Stimulated activated CD4-positive, alpha-beta T cell treated with anti-CD3 and anti-CD28 coated beads, TNF-alpha, amount 100 ng/mL, for 1 hour (primary cell): ENCODE results near the gene ARHGAP22.

Experiments used
- DNase-seq, 3 donors: peaks; one replicate each; pipeline ENCODE4 v3.0.0-alpha.2; 2020; ENCODE audit warnings: low read depth in 3 of 3, low spot score in 1 of 3

ARHGAP22 gene

DNA sequence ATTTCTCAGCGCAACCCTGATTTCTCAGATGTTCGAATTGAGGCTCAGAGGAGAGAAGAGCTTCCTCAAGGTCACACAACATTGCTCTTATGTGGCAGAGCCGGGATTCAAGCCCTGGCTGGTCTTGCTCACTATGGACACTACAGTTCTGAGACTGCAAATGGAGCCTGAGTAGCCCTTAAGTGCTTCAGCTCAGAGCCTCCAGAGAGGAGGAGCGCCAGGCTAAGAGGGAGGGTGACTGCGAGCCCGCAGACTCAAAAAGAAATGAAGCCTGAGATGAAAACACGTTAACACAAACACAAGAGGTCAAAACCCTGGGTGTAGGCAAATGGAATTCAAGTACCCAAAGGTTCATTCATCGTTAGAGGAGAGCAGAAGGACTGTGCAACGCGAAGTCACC, 13.9 kb downstream of the ARHGAP22 start:
- no peak for DNase-seq

DNA sequence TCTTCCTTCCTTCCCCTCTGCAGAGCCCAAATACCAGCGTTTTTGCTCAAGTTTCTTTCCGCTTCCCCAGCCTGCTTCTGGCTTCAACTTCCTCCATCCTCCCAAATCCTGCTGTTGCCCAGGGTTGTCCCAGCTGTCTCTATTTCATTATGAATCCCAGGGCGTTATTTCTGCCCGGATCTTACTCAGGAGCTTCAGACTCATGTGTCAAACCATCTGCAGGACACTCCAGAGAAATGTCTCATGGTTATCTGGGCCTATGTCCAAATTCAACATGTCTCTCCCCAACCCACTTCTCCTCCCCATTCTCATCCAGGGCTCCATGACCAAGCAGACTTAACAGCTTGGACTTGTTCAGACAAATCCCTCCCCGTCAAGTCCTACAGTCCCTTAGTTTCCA, 15.6 kb downstream of the ARHGAP22 start:
- DNase-seq = no peak

DNA sequence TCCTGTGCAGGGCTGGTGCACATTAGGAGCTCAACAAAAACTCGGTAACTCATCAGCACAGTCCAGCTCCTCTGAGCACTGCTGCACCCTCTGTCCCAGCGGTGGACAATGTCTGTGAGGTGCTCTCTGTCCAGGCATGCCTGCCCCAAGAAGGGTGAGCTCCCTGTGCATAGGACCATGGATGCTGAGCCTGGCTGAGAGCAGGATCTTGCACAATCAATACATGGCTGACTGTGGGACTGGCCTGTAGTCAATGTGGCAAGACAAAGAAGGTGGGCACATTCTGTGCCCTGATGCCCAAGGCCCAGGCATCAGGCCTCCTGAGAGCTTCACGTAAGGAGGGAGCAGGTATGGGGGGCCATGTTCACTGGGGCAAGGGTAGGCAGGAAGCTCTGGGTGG, 17.1 kb downstream of the ARHGAP22 start:
- no peak for DNase-seq

DNA sequence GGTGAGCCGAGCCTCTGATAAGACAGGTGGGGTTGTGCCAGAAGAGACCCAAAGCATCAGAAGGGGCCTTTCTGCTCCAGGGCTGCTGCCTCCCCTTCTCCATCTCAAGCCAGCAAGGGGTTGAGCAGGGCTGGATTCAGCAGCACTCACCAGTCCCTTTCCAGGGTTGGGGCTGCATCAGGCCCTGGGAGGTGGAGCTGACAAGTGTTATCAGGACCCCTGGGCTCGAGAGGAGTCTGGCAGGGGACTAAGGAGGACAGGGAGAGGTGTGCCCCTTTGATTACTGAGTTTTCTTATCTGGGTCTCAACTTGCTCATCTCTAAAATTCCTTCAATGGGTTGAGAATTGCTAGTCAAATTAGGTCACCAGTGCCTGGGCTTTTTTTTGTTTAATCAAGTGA, 17.8 kb downstream of the ARHGAP22 start:
- no peak for DNase-seq

DNA sequence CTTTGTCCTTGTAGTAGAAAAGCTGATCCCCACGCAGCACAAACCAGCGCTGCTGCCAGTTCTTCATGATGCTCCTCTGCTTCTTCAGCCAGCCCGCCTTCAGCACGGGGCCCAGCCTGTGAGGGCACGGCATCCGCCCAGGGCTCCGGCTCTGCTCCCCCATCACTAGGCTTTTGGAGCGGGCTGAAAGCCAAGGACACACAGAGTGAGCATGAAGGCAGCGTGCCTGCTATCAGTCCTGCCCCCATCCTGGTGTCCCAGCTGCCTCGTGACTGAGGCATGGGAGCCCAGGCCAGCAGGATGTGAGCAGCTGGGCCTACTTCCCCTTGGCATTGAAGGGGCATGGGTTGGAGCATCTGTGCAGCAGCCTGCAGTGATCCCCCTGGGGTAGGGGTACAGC, 21.9 kb downstream of the ARHGAP22 start:
- DNase-seq = no peak

DNA sequence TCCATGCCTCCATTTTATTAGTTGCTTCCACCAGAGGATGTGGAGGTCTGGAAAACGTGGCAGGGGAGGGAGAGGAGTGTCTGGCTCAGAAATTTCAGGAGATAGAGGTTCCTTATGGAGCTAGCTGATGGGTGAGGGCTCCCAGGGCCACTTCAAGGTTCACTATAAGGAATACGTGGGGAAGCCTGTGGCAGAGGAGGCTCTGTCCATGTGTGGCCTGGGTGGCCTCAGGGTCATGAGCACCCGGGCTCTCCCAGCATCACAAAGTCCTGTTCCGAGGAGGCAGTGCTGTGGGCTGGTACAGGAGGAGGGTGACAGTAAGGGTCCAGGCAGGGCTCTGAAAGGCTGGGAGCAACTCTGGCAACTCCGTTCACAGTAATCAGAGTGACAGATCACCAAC, 24.6 kb downstream of the ARHGAP22 start:
- no peak for DNase-seq

DNA sequence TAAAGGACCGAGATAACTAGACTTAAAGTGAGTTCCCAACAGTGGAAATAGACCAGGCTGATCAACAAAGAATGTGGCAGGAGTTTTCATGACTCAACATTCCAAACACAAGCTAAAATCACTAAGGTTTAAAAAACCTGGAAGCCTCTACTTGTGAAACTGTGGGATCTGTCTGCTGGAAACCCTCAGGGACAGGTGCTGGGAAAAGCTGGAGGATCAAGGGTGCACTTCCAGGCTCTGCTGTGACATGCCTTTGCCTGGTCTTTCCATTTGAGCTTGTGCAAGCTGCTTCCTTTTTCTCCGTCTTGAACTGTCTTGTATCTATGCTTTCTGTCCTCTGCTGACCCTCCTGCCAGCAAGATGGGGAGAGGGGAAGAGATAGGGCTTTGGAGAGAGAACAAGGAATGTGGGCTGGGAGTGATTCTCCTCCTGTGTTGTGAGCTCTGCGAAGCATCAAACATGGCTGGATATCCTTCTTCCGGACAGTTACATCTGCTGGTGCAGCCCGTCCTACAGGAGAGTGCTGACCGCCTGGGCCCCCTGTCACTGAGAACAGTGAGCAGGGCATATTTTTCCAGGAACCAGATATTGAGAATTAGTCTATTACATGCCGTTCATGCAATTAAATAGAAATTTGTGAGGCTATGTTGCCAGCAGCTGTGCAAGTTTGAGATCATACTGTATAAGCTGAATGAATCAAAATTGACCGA, 25.5 kb downstream of the ARHGAP22 start:
- no peak for DNase-seq

DNA sequence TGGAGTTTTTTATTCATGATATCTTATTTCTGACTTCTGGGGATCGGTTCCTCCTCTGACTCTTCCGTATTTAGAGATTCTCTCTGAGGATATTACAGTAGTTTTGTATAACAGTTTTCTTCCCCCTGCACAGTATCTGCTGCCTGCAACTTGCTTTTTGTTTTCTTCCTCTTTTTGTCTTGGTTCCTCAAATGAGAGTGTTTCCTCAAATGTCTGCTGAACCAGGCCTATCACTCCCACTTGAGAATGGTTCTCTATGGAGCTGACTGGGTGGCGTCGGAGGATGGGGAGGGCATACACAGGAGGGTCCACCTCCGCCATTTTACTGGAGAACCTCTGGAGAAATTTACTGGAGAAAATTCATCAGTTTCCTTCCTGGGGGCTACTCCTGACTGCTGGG, 27.7 kb downstream of the ARHGAP22 start:
- DNase-seq = no peak

DNA sequence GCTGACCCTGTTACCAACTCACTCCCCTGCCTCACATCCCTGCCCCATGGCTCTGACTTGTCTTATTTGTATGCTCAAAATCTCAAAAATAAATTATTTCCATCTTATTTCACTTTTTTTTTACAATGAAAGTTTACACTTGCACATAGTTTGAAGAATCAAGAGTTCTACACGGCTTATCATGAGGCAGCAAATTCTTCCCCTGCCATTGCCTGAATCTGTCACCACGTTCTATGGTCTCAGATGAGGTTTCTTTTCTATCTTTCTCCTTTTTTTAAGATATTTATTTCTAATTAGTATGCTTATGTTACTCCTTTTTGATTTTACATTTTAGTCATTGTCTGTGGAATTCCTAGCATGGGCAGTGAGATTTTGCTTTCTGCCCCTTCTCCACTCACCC, 28.4 kb downstream of the ARHGAP22 start:
- no peak for DNase-seq

DNA sequence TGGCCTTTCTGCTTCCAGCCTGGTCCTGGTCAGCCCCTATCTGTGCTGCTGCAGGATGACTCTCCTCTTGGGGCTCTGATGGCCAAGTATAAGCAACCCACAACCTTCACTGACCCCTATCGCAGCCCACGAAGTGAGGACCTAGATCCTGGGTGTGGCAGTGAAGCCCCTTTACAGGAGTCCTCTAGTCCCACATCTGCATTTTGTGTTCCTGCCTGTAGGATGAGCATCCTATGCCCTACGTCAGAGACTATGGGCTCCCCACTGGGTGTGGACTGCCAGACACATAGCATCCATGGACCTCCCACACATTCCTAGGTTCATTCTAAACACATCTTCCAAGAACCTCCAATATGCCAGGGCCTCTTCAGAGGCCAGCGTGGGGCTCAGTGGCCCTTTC, 29.0 kb downstream of the ARHGAP22 start:
- DNase-seq = no peak

DNA sequence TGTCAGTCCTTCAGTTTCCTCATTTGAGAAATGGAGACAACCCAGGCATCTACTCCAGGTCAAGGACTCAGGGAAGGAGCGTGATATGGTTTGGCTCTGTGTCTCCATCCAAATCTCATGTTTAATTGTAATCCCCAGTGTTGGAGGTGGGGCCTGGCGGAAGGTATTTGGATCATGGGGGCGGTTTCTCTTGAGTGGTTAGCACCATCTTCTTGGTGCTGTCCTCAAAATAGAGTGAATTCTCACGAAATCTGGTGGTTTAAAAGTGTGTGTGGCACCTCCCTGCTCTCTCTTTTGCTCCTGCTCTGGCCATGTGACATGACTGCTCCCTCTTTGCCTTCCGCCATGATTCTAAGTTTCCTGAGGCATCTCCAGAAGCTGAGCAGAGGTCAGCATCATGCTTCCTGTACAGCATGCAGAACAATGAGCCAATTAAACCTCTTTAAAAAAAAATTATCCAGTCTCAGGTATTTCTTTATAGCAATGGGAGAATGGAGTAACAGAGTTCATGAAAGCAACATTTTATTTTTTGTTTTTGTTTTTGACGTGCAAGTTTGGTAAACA, 30.0 kb downstream of the ARHGAP22 start:
- DNase-seq = no peak

DNA sequence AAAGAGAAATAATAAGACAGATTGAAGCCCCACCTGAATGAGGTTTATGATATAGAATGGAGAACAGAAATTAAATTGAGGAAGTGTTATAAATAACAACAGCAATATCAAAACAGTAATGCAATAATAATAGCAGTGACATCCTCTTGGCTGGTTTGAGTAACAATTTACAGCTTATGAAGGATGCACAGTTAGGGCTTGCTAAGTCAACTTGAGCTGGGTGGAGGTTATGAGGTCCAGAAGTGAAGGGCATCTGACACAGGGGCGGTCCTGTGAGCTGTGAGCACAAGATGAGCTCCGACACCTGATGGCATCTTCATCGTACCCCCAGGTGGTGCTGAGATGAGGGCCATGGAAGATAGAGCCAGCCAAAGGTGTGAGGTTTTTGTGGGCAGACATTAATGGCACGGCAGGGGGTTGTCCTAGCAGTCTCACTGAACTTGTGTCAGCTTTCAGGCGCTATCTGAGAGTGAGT, 30.5 kb downstream of the ARHGAP22 start:
- no peak for DNase-seq

DNA sequence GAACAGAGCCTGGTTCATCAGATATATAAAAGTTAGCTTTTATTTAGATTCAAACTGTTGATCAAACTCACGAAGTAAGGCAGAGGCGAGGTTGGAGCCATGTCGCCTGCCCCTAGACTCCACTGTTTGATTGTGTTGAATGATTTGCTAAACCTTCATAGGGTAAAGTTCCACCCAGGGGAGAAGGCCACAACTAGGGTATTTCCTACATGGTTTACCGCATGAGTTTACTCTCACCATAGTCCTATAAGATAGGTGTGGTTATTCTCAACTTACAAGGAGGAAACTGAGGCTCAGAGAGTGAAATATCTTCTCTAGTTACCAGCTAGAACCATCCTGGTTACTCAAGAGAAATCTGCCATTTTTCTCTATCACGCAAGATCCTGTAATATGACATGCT, 31.8 kb downstream of the ARHGAP22 start:
- DNase-seq = no peak

DNA sequence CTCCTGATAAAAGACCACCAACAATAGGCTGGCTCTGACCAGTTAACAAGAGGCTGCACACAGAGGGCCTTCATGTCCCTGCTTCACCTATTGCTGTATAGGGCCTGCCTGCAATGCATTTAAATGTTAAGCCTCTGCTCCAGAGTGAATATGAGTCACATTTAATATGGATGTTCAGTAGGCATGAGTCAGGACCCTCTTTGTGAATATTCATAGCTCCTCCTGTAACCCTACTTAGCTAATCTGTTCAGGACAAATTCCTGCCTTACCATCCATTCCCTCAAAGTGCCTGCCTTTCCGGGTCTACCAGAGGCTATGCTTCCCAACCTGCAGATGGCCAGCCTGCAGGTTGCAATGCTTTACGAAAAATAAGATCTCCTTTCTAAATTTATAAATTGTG, 32.5 kb downstream of the ARHGAP22 start:
- no peak for DNase-seq

DNA sequence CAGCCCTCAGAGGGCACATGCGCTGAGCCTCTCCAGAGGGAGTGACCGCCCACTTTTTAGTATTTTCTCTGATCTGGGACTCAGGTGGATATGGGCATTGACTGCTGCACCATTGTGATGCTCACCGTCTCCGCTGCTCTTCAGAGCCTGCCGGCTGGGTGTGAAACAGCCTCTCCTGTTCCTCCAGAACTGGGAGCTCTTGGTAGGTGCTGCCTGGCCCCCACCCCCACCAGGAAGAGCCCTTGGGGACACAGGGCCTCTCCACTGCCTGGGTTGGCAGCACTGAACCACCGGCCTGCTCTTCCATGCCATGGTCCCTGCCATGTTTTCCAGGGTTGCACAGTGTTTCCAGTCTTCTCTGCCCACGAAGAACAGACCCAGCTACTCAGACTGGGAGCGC, 36.3 kb downstream of the ARHGAP22 start:
- no peak for DNase-seq

DNA sequence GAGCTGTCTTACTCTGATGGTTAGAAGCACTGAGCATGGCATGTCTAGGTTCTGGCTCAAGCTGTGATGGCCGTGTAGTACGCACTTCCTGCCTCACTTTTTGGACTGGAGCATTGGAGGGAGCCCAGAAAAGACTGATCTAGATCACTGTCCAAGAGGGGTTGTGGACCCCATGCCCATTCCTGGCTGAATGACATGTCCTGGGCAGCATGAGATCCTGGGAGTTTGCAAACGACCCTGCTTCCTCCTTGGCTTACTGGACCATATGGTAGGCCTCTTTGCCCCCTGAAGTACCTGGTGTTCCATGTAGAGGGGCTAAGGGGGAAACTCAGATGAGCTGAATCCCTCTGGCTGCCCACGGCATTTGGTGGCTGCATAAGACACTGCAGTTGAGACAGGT, 36.7 kb downstream of the ARHGAP22 start:
- DNase-seq = no peak

DNA sequence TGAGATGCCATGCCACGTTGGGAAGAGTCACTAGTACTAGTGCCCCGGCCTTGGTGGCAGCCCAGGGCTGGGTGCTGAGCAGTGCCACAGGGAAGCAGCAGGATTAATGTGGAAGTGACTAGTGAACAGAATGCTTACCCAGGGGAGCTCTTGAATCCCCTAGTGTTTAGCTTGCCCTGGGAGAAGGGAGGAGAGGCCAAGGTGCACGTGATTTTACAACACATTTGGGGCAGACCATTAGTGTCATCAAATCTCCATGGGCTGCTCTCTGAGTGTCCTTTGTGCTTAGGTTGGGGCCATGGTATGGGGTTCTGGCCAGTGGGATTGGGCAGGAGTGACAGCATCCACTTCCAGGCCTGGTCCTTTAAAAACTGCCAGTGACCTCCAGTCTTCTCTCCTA, 37.5 kb downstream of the ARHGAP22 start:
- DNase-seq = no peak

DNA sequence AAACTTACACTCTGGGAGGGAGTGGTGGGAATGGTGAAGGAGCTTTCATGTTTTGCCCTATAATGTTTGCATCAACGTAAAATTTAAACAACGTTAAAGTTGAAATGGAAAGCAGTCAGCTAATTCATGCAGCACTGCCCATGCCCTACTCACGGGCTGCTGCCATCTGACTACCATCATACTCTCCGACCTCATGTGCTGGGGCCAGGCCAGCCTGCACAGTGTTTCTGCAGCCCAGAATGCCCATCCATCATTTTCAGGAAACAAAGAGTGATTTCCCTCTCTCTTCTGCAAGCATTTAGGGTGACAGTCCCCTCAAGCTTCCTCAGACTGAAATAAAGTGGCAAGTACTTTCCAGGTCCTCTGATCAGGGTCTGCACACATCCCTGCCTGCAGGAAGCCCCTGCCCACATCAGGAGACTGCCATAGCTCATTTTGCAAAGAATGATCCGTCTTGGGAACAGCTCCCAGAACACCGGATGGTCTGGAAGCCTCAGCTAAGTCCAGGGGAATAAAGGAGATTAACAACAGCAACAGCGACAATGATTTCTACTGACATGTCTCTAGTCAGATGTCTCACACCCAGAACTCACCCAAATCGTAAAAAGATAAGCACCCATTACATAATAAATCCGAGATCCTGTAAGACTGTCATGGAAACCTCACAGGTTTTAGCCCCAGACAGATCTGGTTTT, 40.3 kb downstream of the ARHGAP22 start:
- no peak for DNase-seq

DNA sequence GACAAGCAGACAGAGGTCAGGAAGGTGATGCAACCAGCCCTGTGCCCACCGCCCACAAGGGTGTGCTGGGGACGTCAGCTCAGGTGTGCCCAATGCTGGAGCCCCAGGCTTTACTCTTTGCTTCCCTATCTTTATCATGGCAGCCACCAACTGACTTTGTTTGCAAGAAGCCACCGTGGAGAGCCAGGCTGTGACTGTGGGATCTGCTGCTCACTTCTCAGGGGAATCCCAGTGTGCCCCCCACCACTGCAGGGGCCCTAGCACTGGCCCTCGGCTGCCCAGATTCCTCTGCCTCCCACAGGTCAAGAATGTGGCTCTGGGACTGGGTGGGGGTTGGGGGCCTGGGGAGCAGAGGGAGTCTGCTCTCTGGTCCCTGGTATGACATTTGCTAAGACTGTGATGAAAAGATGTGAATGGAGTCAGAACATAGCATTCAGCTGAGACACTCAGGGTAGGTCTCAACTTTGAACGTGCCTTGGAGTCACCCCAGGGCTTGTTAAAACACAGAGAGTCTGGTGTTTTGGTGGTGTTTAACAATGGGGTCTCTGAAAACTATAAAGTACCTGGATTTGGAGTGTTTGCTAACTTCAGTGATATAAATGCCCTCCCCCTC, 47.3 kb downstream of the ARHGAP22 start:
- DNase-seq = no peak

DNA sequence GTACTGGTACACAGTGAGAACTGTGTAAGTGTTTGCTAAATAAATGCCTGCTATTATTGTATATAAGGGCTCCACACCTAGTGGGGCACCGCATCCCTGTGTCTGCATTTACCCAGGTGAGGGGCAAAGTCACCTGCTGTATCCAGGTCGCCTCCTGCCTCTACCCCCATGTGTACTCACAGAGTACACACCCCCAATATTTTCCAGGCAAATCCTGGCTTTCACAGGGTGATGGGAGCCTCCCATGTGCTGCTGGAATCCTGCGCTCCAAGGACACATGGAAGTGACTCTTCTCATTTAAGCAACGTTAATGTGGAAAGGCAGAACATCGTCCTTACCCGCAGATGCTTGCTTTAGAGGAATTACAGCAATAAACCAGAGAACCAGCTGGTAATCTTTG, 48.2 kb downstream of the ARHGAP22 start:
- no peak for DNase-seq

DNA sequence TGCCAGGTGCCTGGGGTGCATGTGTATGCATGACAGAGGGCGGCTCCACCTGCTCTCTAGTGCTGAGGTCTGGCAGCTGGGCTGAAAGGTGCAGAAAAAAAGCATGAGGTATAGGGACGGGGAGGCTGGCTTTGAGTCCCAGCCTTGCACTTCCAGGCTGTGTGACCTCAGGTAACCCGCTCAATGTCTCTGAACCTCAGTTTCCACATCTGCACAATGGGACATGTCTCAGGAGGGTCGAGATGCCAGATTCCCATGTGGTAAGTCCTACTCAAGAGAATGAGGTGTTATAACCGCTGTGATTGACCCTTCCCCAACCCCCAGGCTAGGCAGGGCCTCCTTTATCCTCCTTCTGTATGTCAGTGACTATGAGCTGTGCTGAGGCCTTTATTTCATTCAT, 48.8 kb downstream of the ARHGAP22 start:
- DNase-seq = no peak
